ENCODE measurements around the gene FNDC11.

Gene FNDC11

DNA sequence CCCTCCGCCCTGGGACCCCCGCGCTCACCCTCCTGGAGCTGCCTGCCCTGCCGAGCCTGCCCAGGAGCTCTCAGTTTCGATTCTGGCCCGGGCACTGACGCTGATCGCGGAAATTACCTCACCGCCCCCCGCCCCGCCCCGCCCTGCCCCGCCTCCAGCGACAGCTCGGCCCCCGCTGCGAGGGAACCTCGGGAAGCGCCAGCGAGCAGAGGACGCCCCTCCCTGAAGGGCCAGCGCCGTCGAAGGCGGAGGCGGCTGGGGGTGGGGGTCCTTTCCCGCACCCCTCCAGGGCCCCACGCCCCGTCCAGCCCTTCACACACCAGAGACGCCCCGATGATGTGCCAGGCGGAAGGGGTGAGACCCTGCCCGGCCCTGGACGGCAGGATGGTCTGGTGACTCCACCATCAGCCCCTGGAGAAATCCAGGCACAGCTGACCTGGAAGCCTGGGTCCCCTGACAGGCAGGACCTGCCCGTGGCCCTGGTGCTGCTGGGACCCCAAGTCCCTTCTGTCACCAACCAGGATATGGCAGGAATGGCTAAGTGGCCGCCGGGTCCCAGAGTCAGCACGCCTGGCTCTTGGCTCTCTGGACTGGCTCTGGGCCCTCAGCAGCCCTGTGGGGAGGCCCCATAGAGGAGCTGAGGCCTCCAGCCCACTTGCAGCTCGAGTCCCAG lies 20.3 kb downstream of the FNDC11 start, which contains the start of gene HELZ2:
TSS of gene HELZ2 (minus strand) at position 84 of the 673 bp plus-strand sequence. CDS start 1,854 bp downstream, outside the sequence.
- Histone ChIP-seq H3K4me1 (ENCODE audit: control insufficient read depth, insufficient read depth, low read length) (peaks cover 28% of the 10 kb centered on the region), H3K9ac (ENCODE audit: low read depth, low read length) (peak within 1 kb of the TSS; percentile 77), H3K36me3 (ENCODE audit: insufficient read depth, low read length) (no peaks in the 10 kb centered on the region), H3K4me2 (ENCODE audit: low read length) (peak within 1 kb of the TSS; percentile 87), H3K27me3 (ENCODE audit: control insufficient read depth, insufficient read depth, low read length) (peaks cover 7% of the 10 kb centered on the region), H3K4me3 (ENCODE audit: low read length) (peak within 1 kb of the TSS; percentile 78), H3K9me3 (replicated peaks; ENCODE audit: low read length) (no peaks in the 10 kb centered on the region)

DNA sequence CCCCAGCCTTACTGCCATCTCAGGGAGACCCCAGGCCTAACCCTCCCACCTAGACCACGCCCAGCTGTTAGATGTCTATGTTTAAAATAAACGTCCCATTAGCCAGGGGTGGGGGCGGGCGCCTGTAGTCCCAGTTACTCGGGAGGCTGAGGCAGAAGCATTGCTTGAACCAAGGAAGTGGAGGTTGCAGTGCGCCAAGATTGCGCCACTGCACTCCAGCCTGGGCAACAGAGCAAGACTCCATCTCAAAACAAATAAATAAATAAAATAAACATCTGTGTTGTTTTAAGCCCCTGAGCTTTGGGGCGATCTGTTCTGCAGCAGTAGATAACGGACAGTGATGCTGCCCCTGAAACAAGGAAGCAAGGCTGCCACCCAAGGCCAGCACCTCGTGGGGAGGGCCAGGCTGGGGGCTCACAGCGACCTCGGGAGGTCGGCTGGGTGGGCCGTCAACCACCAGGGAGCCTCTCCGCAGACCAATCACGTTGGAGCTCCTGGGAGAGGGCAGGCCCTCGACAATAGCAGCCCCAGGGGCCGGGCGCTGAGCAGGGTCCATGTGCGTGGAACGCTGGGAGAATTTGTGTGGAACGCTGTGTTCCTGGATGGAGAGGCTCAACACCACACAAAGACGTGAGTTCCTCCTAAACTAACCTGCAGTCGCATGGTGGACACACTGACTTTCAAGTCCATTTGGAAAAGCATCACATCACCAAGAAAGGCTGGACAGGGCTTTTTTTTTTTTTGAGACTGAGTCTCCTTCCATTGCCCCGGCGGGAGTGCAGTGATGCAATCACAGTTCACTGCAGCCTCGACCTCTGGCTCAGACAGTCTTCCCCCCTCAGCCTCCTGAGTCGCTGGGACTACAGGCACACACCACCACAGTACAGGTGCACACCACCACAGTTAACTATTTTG lies 21.1 kb downstream of the FNDC11 start:
- Histone ChIP-seq H3K4me3 (ENCODE audit: low read length) (no peak overlapping the region), H3K4me1 (ENCODE audit: control insufficient read depth, insufficient read depth, low read length) (peaks cover 25% of the 10 kb centered on the region), H3K36me3 (ENCODE audit: insufficient read depth, low read length) (no peaks in the 10 kb centered on the region), H3K4me2 (ENCODE audit: low read length) (peak overlapping the region; percentile 82), H3K9me3 (replicated peaks; ENCODE audit: low read length) (no peaks in the 10 kb centered on the region), H3K27me3 (ENCODE audit: control insufficient read depth, insufficient read depth, low read length) (peaks cover 11% of the 10 kb centered on the region), H3K9ac (ENCODE audit: low read depth, low read length) (no peak overlapping the region)

DNA sequence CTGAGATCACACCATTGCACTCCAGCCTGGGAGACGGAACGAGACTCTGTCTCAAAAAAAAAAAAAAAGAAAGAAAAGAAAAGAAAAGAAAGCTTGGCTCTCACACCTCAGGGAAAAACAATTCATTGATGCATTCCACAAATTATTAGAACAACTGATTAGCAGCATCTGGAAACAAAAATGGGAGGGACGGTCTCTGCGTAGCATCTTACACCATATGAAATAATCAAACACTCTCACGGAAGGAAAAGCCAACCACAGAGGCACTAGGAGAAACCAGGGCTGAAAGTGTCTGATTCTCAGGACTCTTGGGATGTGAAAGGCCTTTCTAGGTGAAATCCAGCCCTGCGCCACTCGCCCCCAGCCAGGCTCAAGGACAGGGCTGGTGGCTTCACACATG lies 22.4 kb downstream of the FNDC11 start:
- Histone ChIP-seq H3K4me1 (ENCODE audit: control insufficient read depth, insufficient read depth, low read length) (peaks cover 25% of the 10 kb centered on the region), H3K27me3 (ENCODE audit: control insufficient read depth, insufficient read depth, low read length) (peaks cover 13% of the 10 kb centered on the region), H3K36me3 (ENCODE audit: insufficient read depth, low read length) (no peaks in the 10 kb centered on the region), H3K9ac (ENCODE audit: low read depth, low read length) (no peak overlapping the region), H3K4me2 (ENCODE audit: low read length) (no peak overlapping the region), H3K4me3 (ENCODE audit: low read length) (no peak overlapping the region), H3K9me3 (replicated peaks; ENCODE audit: low read length) (no peaks in the 10 kb centered on the region)

DNA sequence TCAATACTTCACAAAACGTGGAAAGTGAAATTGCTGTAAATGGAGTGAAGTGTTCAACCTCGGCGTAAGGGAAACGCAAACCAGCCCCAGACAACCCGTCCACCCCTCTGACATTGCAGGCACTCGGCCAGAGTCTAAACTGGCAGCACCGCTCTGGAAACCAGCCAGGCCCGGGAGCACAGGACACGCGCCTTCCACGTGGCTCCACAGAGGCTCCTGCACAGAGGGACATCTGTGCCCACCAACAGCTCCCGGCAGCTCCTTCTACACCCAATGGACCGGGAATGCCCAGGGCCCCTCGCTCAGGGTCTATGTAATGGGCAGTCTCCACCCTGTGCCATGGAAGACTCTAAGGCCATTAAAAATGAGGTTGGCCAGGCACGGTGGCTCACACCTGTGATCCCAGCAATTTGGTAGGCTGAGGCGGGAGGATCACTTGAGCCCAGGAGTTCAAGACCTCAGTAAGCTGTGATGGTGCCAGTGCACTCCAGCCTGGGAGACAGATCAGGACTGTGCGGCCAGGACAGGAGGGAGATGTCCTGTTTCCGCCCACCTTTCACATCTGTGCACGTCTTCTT lies 23.4 kb downstream of the FNDC11 start:
- Histone ChIP-seq H3K4me3 (ENCODE audit: low read length) (no peak overlapping the region), H3K9me3 (replicated peaks; ENCODE audit: low read length) (no peaks in the 10 kb centered on the region), H3K9ac (ENCODE audit: low read depth, low read length) (no peak overlapping the region), H3K27me3 (ENCODE audit: control insufficient read depth, insufficient read depth, low read length) (peaks cover 15% of the 10 kb centered on the region), H3K36me3 (ENCODE audit: insufficient read depth, low read length) (no peaks in the 10 kb centered on the region), H3K4me2 (ENCODE audit: low read length) (no peak overlapping the region), H3K4me1 (ENCODE audit: control insufficient read depth, insufficient read depth, low read length) (peaks cover 25% of the 10 kb centered on the region)

DNA sequence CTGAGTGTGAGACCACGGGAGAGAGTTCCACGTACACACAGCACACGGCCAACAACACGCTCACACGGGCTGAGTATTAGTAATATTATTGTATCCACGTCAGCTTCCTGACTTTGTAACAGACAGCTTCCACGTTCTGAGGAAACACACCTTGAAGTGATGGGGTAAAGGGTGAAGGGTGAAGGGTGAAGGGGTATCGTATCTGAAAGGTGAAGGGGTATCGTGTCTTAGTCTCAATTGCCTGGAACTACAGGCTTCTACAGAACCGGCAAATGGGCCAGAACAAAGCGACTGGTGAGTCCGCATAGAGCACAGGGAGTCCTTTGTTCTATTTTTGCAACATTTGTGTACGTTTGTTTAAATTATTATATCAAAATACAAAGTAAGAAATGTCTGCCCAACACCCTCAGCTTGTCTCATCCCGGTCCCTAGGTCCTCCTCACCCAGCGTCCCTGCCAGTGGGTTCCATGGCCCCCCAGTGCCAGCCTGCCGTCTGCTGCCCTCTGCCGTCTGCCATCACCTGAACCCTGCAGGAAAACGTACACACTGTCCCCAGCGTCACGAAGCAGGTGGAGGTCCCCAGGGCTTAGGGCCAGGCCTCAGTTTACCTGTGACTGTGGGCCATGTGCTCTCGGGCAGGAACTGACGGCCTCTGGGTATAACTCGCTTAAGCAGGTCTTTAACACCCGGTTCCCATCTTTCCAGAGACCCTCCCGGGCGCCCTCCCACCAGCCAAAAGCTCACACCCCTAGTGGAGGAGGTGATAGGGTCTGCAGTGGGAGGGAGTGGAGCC lies 24.5 kb downstream of the FNDC11 start:
- Histone ChIP-seq H3K36me3 (ENCODE audit: insufficient read depth, low read length) (no peaks in the 10 kb centered on the region), H3K4me2 (ENCODE audit: low read length) (no peak overlapping the region), H3K4me3 (ENCODE audit: low read length) (no peak overlapping the region), H3K4me1 (ENCODE audit: control insufficient read depth, insufficient read depth, low read length) (peaks cover 27% of the 10 kb centered on the region), H3K27me3 (ENCODE audit: control insufficient read depth, insufficient read depth, low read length) (peaks cover 15% of the 10 kb centered on the region), H3K9me3 (replicated peaks; ENCODE audit: low read length) (no peaks in the 10 kb centered on the region), H3K9ac (ENCODE audit: low read depth, low read length) (no peak overlapping the region)

DNA sequence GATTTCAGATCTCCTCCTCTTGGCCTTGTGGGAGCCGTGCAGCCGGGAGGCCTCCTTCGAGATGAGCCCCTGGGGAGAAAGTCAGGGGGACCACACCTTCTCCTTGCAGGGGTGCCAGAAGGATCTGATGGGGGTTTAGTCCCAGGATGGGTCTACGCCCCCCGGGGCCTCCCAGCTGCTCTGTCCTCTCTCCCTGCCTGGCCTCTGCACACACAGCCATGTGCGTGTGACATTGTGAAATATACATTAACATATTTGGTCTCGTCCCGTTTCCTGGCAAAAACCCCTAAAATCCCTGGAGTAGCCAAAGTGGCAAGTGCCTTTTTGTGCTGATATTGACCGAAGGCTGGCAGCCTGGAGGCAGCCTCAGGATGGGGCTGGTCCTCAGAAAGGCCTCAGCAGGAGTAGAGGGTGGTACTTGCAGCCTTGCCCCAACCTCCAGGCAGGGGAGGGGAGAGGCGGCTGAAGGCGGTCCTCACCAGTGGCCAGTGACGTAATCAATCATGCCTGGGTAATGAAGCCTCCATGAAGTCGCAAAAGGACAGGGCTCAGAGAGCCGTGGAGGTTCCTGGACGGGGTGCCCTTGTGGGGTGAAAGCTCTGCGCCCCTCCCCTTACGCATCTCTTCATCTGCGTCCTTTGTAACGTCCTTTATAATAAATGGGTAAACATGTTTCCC lies 25.2 kb downstream of the FNDC11 start:
- H3K4me2 ChIP-seq (ENCODE audit: low read length): no peak overlapping the region
- H3K9ac ChIP-seq (ENCODE audit: low read depth, low read length): no peak overlapping the region
- no peaks in the 10 kb centered on the region for H3K36me3 ChIP-seq (ENCODE audit: insufficient read depth, low read length)
- peaks cover 15% of the 10 kb centered on the region for H3K27me3 ChIP-seq (ENCODE audit: control insufficient read depth, insufficient read depth, low read length)
- no peaks in the 10 kb centered on the region for H3K9me3 ChIP-seq (replicated peaks; ENCODE audit: low read length)
- peaks cover 25% of the 10 kb centered on the region for H3K4me1 ChIP-seq (ENCODE audit: control insufficient read depth, insufficient read depth, low read length)
- no peak overlapping the region for H3K4me3 ChIP-seq (ENCODE audit: low read length)

DNA sequence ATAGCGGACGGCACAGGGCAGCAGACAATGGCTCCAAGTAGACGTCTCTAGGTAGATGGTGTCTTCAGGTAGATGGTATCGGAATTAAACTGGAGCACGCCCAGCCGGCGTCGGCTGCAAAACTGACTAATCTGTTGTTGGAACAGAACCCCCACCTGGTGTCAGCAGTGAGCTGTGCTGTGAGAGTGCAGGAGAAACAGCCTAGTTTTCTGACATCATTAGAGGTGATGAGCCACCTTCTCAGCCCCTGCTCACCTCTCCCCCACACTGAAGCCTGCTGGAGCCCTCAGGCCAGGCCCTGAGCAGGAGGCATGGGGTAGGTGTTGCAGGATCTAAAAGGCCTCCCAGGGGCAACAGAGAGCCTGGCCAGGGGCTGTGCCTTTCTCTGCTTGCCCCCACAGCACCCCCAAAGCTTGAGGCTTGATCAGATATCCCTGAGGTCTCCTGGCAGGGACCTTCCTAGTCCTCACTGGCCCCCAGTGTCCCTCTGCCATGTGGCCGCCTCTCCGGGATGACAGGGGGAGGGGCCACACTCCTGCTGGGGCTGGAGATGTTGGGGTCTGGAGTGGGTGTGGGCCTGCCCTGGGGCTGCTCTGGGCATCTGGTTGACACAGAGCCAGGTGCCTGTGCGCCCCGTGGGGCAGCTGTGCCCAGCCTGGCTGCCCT lies 27.0 kb downstream of the FNDC11 start:
- peaks cover 15% of the 10 kb centered on the region for H3K27me3 ChIP-seq (ENCODE audit: control insufficient read depth, insufficient read depth, low read length)
- no peaks in the 10 kb centered on the region for H3K9me3 ChIP-seq (replicated peaks; ENCODE audit: low read length)
- H3K4me3 ChIP-seq (ENCODE audit: low read length): no peak overlapping the region
- H3K36me3 ChIP-seq (ENCODE audit: insufficient read depth, low read length): no peaks in the 10 kb centered on the region
- H3K4me1 ChIP-seq (ENCODE audit: control insufficient read depth, insufficient read depth, low read length): peaks cover 8% of the 10 kb centered on the region
- no peak overlapping the region for H3K4me2 ChIP-seq (ENCODE audit: low read length)
- H3K9ac ChIP-seq (ENCODE audit: low read depth, low read length): no peak overlapping the region

DNA sequence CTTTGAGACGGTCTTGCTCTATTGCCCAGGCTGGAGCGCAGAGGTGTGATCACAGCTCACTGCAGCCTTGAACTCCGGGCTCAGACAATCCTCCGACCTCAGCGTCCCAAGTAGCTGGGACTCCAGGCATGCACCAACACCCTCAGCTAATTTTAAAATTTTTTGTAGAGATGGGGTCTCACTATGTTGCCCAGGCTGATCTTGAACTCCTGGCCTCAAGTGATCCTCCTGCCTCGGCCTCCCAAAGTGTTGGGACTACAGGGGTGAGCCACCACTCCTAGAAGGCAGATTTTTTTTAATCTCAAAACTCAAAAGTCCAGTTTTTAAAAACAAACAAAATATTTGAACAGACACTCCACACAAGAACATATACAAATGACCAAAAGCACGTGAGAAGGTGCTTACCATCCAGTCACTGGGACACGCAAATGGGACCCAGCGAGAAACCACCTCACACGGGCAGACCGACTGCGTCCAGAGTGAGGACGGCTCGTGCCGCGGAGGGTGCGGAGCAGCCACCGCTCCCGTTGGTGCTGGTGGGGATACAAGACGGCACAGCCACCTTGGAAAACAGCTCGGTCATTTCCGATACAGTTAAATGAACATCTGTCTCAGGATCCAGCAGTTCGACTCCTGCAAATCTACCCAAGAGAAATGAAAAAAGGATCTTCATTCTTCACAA lies 28.6 kb downstream of the FNDC11 start:
- Histone ChIP-seq H3K36me3 (ENCODE audit: insufficient read depth, low read length) (no peaks in the 10 kb centered on the region), H3K4me2 (ENCODE audit: low read length) (peak overlapping the region; percentile 57), H3K4me1 (ENCODE audit: control insufficient read depth, insufficient read depth, low read length) (peaks cover 8% of the 10 kb centered on the region), H3K9ac (ENCODE audit: low read depth, low read length) (no peak overlapping the region), H3K27me3 (ENCODE audit: control insufficient read depth, insufficient read depth, low read length) (peaks cover 15% of the 10 kb centered on the region), H3K9me3 (replicated peaks; ENCODE audit: low read length) (no peaks in the 10 kb centered on the region), H3K4me3 (ENCODE audit: low read length) (no peak overlapping the region)

DNA sequence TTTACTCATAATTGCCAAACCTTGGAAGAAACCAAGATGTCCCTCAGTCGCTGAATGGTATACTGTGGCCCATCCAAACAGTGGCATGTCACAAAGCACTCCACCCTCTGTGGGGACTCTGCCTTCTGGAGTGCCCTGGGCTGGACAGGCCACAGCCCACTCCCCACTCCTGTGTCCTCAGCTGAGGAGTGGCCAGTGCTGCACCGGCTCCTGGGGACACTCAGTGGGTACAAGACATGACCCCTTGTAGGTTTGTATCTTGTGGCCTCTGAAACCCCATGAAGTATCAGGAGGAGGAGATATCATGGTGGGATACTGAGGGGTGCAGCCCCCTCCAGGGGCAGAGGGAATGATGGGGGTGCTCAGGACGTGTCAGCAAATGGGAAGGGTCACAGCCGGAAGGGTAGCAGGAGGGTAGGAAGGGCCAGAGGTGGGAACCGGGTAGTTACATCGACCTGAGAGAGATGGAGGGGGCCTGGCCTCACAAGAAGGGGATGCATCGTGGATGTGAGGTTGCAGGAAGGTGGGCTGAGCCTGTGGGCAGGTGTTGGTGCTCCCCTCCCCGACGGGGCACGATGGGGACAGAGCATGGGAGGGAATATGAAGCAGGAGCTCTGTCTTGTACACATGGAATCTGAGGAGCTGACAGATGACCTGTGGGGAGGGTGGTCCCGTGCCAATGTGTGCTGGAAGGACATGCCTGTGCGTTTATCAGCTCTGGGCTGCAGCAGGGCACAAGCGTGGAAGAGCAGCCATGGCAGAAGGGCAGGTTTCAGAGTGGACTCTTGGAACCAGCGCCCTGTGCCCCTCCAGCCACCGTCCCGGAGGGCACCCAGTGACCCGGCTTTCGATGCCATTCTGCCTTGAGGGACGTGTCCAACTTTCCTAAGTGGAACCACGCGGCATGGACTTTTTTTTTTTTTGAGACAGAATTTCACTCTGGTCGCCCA lies 31.9 kb downstream of the FNDC11 start:
- H3K36me3 ChIP-seq (ENCODE audit: insufficient read depth, low read length): no peaks in the 10 kb centered on the region
- H3K4me1 ChIP-seq (ENCODE audit: control insufficient read depth, insufficient read depth, low read length): peaks cover 8% of the 10 kb centered on the region
- peaks cover 4% of the 10 kb centered on the region for H3K27me3 ChIP-seq (ENCODE audit: control insufficient read depth, insufficient read depth, low read length)
- H3K9me3 ChIP-seq (replicated peaks; ENCODE audit: low read length): no peaks in the 10 kb centered on the region
- H3K9ac ChIP-seq (ENCODE audit: low read depth, low read length): no peak overlapping the region
- no peak overlapping the region for H3K4me2 ChIP-seq (ENCODE audit: low read length)
- no peak overlapping the region for H3K4me3 ChIP-seq (ENCODE audit: low read length)
